GM20000 (cell line): ENCODE data around the gene SDR9C7.
"Not testable (repeated sequence)": the region's sequence is repeated elsewhere in the genome, so short reads cannot be mapped to it uniquely, and the experiment has no call there.

ENCODE experiments used
- DNase-seq: peaks from one replicate; pipeline ENCODE4 v3.0.0; 2012; ENCODE audit warnings: low spot score
- CTCF ChIP-seq: IDR thresholded peaks from 2 replicates; pipeline ENCODE4 v1.5.1; 2012; ENCODE audit warnings: mild to moderate bottlenecking, control low read depth; ENCODE audit errors: extremely low read depth, missing control alignments

The SDR9C7 gene

GRCh38 chr12:56931474-56931978 lies 2.7 kb downstream of the SDR9C7 start:
- DNase-seq = no peak
- TF ChIP-seq CTCF = no peak

DNA sequence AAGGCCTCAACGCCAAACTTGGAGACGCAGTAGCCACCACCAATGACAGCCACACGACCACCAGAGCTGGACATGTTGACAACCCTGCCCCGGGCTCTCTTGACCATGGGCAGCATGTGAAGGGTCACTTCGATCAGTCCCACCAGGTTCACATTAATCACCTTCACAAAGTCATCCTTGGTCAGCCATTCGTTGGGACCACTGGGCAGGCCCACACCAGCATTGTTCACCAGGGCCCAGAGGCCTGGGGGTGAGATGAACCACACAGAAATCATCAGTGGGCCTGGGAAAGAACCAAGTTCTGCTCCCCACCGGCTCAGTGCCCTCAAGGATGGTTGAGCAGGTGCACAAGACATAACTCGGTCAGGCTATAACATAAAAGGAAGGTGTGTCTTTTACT lies 4.0 kb downstream of the SDR9C7 start:
- DNase-seq = no peak
- TF ChIP-seq CTCF = no peak

GRCh38 chr12:56929780-56930179 lies 4.4 kb downstream of the SDR9C7 start:
- DNase-seq = no peak
- no peak for TF ChIP-seq CTCF

DNA sequence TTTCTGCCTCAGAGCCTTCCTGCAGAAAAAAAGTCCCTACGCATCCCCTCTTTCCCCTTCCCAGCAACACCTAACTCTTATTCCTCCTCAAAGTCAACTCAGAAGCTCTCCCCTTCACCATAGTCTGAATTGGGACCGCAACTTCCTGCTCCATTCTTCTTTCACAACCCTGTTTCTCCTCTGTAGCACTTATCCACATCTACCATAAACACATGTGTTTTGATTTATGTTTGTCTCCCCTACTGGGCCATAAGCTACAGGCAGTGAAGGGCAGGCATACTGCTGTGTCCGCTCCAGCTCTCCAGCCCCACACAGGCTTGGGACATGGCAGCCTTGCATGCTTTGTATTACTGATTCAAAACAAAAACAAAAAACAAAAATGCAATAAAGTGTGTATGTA lies 5.9 kb downstream of the SDR9C7 start:
- TF ChIP-seq CTCF = no peak
- no peak for DNase-seq

- DNase-seq = no peak
- no peak for TF ChIP-seq CTCF
Measured at GRCh38 chr12:56927281-56927680, 6.9 kb downstream of the SDR9C7 start.

GRCh38 chr12:56922031-56922430 lies 12.2 kb downstream of the SDR9C7 start:
- no peak for DNase-seq
- TF ChIP-seq CTCF = no peak

GRCh38 chr12:56921346-56921745 lies 12.9 kb downstream of the SDR9C7 start:
- no peak for TF ChIP-seq CTCF
- no peak for DNase-seq

DNA sequence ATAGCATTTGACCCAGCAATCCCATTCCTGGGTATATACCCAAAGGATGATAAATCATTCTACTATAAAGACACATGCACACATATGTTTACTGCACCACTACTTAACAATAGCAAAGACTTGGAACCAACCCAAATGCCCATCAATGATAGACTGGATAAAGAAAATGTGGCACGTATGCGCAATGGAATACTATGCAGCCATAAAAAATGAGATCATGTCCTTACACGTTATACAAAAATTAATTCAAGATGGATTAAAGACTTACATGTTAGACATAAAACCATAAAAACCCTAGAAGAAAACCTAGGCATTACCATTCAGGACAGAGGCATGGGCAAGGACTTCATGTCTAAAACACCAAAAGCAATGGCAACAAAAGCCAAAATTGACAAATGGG lies 16.1 kb downstream of the SDR9C7 start:
- DNase-seq = not testable (repeated sequence)
